ENCODE results near the gene ITGA6.

- TF ChIP-seq ZFP3 (CRISPR knock-in tag; IDR thresholded peaks at IDR 0.05) (no peak), RARB (CRISPR knock-in tag; IDR thresholded peaks at IDR 0.05) (no peak), CSRNP3 (CRISPR knock-in tag; IDR thresholded peaks at IDR 0.05) (no peak), ARNTL (CRISPR knock-in tag; IDR thresholded peaks at IDR 0.05; ENCODE audit: borderline replicate concordance, low read depth) (no peak)
These were observed 12.5 kb downstream of the ITGA6 start for GRCh38 chr2:172439911-172440310.
